ENCODE results near the gene HSP90AB1. TPM values are rescaled to one million over a fixed set of nuclear protein-coding genes. Genes with fewer than 3 reads are reported as not detected.
A peak's percentile ranks its signal among the peaks of the same experiment; 100 is the strongest.

HSP90AB1 gene
- total RNA-seq, 4 donors from 2014 or later, result 556 to 669 (median 586) TPM

DNA sequence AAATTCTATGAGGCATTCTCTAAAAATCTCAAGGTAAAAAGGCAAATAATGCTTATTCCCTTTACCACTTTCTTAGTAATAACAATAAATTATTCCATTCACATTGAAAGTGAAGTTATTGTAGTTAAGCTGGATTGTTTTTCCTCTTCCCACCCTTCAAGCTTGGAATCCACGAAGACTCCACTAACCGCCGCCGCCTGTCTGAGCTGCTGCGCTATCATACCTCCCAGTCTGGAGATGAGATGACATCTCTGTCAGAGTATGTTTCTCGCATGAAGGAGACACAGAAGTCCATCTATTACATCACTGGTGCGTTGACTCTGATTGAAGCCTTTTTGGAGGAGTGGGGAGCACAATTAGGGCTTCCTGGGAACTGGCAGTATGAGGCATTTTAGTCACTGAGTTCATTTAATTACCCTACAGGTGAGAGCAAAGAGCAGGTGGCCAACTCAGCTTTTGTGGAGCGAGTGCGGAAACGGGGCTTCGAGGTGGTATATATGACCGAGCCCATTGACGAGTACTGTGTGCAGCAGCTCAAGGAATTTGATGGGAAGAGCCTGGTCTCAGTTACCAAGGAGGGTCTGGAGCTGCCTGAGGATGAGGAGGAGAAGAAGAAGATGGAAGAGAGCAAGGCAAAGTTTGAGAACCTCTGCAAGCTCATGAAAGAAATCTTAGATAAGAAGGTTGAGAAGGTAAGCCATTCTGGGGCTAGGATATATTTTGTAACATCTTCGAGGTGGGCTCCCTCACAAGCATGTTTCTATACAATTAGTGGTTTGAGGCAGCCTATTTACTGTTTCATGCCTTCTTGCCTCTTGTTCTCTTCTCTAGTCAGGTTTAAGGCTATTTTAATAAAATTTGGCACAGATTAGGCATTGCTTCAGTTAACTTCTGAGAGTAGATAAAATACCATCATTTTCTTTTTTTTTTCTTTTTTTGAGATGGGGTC is 4.9 kb downstream of the HSP90AB1 start:
- DNase-seq, result no peak
- Histone ChIP-seq H3K4me1 (peaks cover 13 to 27% of the 10 kb centered on the region in 2 donors), H3K36me3 (peaks cover 63 to 66% of the 10 kb centered on the region in 2 donors), H3K27me3 (no peaks in the 10 kb centered on the region), H3K9me3 (no peaks in the 10 kb centered on the region), H3K27ac (no peak overlapping the region), H3K4me3 (replicated peaks in 1 of 3) (no peak overlapping the region)
- TF ChIP-seq POLR2A (IDR thresholded peaks at IDR 0.05) (no peak), CTCF (IDR thresholded peaks at IDR 0.05) (no peak)
- 95% methylated on average over 14 of the region's 14 CpGs for WGBS, 2 donors
- intact Hi-C loops (cut with DNase I), result no loop called here

- Histone ChIP-seq H3K27me3 (no peaks in the 10 kb centered on the region), H3K4me3 (replicated peaks in 1 of 3) (no peak overlapping the region), H3K27ac (no peak overlapping the region), H3K9me3 (no peaks in the 10 kb centered on the region), H3K4me1 (peaks cover 7 to 29% of the 10 kb centered on the region in 2 donors), H3K36me3 (peaks cover 63 to 66% of the 10 kb centered on the region in 2 donors)
- 73 to 75% methylated on average over 10 of the region's 10 CpGs for WGBS, 2 donors
- DNase-seq, result peak in 1 of 2 donors; percentile 29
- TF ChIP-seq POLR2A (IDR thresholded peaks at IDR 0.05), result no peak
- peak in 1 of 6 experiments; percentile 35 for TF ChIP-seq CTCF (IDR thresholded peaks at IDR 0.05)
- intact Hi-C loops (cut with DNase I), result no loop called here
Measured at GRCh38 chr6:44253307-44254101, 6.6 kb downstream of the HSP90AB1 start.

GRCh38 chr6:44254191-44255104 is 7.5 kb downstream of the HSP90AB1 start:
- DNase-seq, result no peak
- Histone ChIP-seq H3K27ac (no peak overlapping the region), H3K36me3 (peaks cover 56 to 59% of the 10 kb centered on the region in 2 donors), H3K9me3 (no peaks in the 10 kb centered on the region), H3K27me3 (no peaks in the 10 kb centered on the region), H3K4me1 (peaks cover 5 to 19% of the 10 kb centered on the region in 2 donors), H3K4me3 (replicated peaks in 1 of 3) (no peak overlapping the region)
- TF ChIP-seq CTCF (IDR thresholded peaks at IDR 0.05), result no peak
- no peak for TF ChIP-seq POLR2A (IDR thresholded peaks at IDR 0.05)
- 82% methylated on average over 12 of the region's 12 CpGs for WGBS, 2 donors
- intact Hi-C loops (cut with DNase I), result loop anchor here (5.0 kb wide), 1 partner anchor 82 kb away; no protein-coding TSS in a partner anchor

GRCh38 chr6:44255105-44255808 is 8.4 kb downstream of the HSP90AB1 start:
- Histone ChIP-seq H3K9me3 (no peaks in the 10 kb centered on the region), H3K4me1 (peaks cover 5 to 14% of the 10 kb centered on the region in 2 donors), H3K27ac (no peak overlapping the region), H3K27me3 (no peaks in the 10 kb centered on the region), H3K36me3 (peaks cover 48 to 56% of the 10 kb centered on the region in 2 donors), H3K4me3 (replicated peaks in 1 of 3) (no peak overlapping the region)
- intact Hi-C loops (cut with DNase I), result loop anchor here (5.0 kb wide), 1 partner anchor 83 kb away; no protein-coding TSS in a partner anchor
- WGBS, 2 donors, result 78 to 80% methylated on average over 11 to 13 of the region's 16 CpGs
- DNase-seq, result no peak
- no peak for TF ChIP-seq CTCF (IDR thresholded peaks at IDR 0.05)
- TF ChIP-seq POLR2A (IDR thresholded peaks at IDR 0.05), result no peak
